ENCODE data around the gene WDPCP.
"Not testable (repeated sequence)": the region's sequence is repeated elsewhere in the genome, so short reads cannot be mapped to it uniquely, and the experiment has no call there.

The WDPCP gene

GRCh38 chr2:63225964-63226686, 362.2 kb downstream of the WDPCP start:
- DNase-seq (ENCODE audit: low read depth) = no peak

- no peak for DNase-seq (ENCODE audit: low read depth)
Observed at GRCh38 chr2:63218800-63219526, 369.3 kb downstream of the WDPCP start.

- DNase-seq (ENCODE audit: low read depth) = no peak
Observed at GRCh38 chr2:63195310-63195709, 393.0 kb downstream of the WDPCP start.

GRCh38 chr2:63194175-63194574, 394.1 kb downstream of the WDPCP start:
- no peak for DNase-seq (ENCODE audit: low read depth)

DNA sequence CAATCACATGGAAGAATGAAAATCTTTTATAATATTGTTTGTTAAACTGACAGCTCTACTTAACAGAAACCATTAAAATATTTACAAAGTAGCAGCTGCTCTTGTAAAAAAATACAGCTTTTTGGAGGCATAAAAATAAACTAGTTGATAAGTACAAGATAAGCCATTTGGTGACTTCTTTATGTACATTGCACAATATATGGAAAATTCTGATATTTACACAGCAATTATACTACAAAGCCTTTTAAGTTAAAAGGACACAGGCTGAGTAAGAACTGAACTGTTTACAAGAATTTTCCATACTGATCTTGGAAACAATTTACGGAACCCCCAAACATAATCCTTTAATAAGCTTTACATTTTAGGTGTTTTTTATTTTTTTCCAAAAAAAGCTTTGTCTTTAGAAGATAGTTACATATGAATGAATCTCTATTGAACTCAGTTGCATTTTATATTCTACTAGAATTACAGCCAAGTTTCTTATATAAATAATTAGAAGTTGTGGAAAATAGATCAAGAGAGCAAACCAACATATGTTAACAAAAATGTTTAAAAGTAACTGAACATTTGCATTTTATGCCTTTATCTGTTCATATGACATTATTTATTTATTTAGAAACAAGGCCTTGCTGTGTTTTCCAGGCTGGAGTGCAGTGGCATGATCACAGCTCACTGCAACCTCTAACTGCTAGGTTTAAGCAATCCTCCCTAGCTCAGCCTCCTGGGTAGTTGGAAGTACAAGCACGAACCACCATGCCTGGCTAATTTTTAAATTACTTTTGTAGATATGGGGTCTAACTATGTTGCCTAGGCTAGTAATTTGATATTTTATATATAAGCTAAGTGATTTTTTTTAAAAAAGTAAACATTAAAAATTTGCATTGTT, 395.1 kb downstream of the WDPCP start:
- DNase-seq (ENCODE audit: low read depth) = no peak

GRCh38 chr2:63192169-63192888, 395.9 kb downstream of the WDPCP start:
- no peak for DNase-seq (ENCODE audit: low read depth)

- no peak for DNase-seq (ENCODE audit: low read depth)
Observed at GRCh38 chr2:63189026-63189425, 399.3 kb downstream of the WDPCP start.

GRCh38 chr2:63186331-63186730, 401.9 kb downstream of the WDPCP start:
- DNase-seq (ENCODE audit: low read depth) = no peak

GRCh38 chr2:63163161-63163820, 425.0 kb downstream of the WDPCP start:
- no peak for DNase-seq (ENCODE audit: low read depth)

- DNase-seq (ENCODE audit: low read depth) = no peak
Observed at GRCh38 chr2:63159262-63159661, 429.0 kb downstream of the WDPCP start.

GRCh38 chr2:63136683-63137082, 451.6 kb downstream of the WDPCP start:
- DNase-seq (ENCODE audit: low read depth) = not testable (repeated sequence)

DNA sequence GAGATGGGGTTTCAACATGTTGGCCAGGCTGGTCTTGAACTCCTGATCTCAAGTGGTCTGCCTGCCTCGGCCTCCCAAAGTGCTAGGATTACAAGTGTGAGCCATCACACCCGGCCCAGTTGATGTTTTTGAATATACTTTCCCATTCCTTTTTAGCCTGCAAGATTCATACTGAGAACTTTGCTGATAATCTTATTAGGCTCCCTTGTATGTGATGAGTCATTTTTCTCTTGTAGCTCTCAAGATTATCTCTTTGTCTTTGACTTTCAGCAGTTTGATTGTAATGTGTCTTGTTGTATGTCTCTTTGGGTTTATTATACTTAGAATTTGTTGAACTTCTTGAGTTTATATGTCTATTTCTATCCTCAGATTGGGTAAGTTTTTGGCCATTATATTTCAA, 456.3 kb downstream of the WDPCP start:
- no peak for DNase-seq (ENCODE audit: low read depth)

GRCh38 chr2:63131196-63131595, 457.1 kb downstream of the WDPCP start:
- no peak for DNase-seq (ENCODE audit: low read depth)

DNA sequence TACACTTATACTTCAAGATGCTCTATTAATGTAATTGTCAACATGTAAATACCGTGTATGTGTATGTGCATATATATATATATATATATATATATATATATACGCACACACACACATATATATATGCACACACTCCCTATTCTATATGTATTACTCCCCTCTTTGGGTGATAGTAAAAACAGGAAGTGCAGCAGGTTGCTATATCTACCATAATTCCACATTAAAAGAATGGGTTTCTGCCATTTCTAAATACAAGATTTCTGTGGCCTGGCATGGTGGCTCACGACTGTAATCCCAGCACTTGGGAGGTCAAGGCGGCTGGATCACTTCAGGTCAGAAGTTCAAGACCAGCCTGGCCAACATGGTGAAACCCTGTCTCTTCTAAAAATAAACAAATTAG, 460.7 kb downstream of the WDPCP start:
- DNase-seq (ENCODE audit: low read depth) = no peak

- no peak for DNase-seq (ENCODE audit: low read depth)
Observed at GRCh38 chr2:63124850-63125249, 463.4 kb downstream of the WDPCP start.

GRCh38 chr2:63124218-63124617, 464.1 kb downstream of the WDPCP start:
- DNase-seq (ENCODE audit: low read depth) = no peak

GRCh38 chr2:63122921-63123320, 465.4 kb downstream of the WDPCP start:
- DNase-seq (ENCODE audit: low read depth) = no peak

- DNase-seq (ENCODE audit: low read depth) = no peak
Observed at GRCh38 chr2:63121055-63121834, 467.0 kb downstream of the WDPCP start.

DNA sequence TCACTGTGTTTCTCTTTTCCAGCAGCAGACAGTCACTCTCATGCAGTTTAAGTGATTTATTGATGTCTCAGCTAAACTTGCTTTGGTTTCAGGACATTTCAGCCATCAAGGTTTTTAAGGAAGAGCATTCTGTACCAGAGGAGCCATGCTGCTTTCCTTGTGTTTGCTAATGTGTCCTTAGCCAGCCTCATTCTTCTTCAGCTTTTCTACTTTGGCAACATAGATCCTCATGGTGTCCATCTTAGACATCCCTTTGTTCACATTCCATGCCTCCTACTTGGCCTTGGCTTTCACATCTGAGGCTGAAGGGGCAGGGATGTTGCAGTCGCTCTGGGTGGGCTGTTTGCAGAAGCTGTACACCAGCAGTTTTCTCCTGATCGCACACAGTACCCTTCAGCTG, 469.5 kb downstream of the WDPCP start:
- DNase-seq (ENCODE audit: low read depth) = no peak

- DNase-seq (ENCODE audit: low read depth) = no peak
Observed at GRCh38 chr2:63104482-63104881, 483.8 kb downstream of the WDPCP start.

- no peak for DNase-seq (ENCODE audit: low read depth)
Observed at GRCh38 chr2:63101954-63102353, 486.3 kb downstream of the WDPCP start.
